GM12878 (cell line): ENCODE results near the gene INPP1. TPM values are rescaled to one million over a fixed set of nuclear protein-coding genes. Genes with fewer than 3 reads are reported as not detected.

Experiments
- ATAC-seq: fragments of 200-7000 bp; cut with Tn5 transposase; 3 replicates; pipeline ENCODE4 v1.9.1; 2020; ENCODE audit warnings: mild to moderate bottlenecking, moderate library complexity
- BruUV-seq: library from RNA; stranded (reverse); fragments of 400-500 nt; replicated peaks from 2 replicates; lab custom pipeline; 2021; lab: Mats Ljungman, UMichigan
- CTCF ChIA-PET: fragments of 300-600 bp; sonication (Branson Sonifier 250); formaldehyde crosslinking; extraction: SDS; loops from one replicate; lab custom pipeline; 2021; ENCODE audit warnings: inconsistent platforms; lab: Yijun Ruan, JAX
- POLR2A ChIA-PET: fragments of 350-600 bp; formaldehyde crosslinking; extraction: SDS; loops from one replicate; lab custom pipeline; 2021; ENCODE audit warnings: inconsistent platforms; lab: Charles Lee
- RAD21 ChIA-PET: fragments of 300-600 bp; sonication (Branson Sonifier 250); formaldehyde crosslinking; loops from one replicate; lab custom pipeline; 2023; ENCODE audit warnings: antibody characterized with exemption; ENCODE audit not compliant: unreplicated experiment; lab: Charles Lee
- SMC1A ChIA-PET: fragments of 300-600 bp; sonication (Branson Sonifier 250); formaldehyde crosslinking; loops from one replicate; lab custom pipeline; 2023; ENCODE audit not compliant: unreplicated experiment, uncharacterized antibody; lab: Charles Lee
- DNase-seq: peaks from one replicate; pipeline ENCODE4 v3.0.0-alpha.2; 2011; ENCODE audit warnings: low read depth, low spot score
- FAIRE-seq: peaks from 3 replicates; lab custom pipeline; 2011; peaks lifted over from hg19 to GRCh38; lab: Jason Lieb, UNC
- H2AFZ ChIP-seq: 2 replicates; pipeline ENCODE4 v1.6.0; 2011; ENCODE audit warnings: low read depth, low read length, control low read depth; ENCODE audit not compliant: control insufficient read depth
- H3K27ac ChIP-seq: 2 replicates; pipeline ENCODE4 v1.5.1; 2011; ENCODE audit warnings: control low read depth; ENCODE audit not compliant: control insufficient read depth, insufficient read depth
- H3K27me3 ChIP-seq, 2 experiments: replicated peaks in 1 of 2; 2 replicates each; pipeline versions ENCODE4 v1.6.0 to v1.6.1; 2011; ENCODE audit warnings: low read length in 1 of 2; ENCODE audit not compliant: control insufficient read depth in 2 of 2, insufficient read depth in 2 of 2
- H3K36me3 ChIP-seq, 2 experiments: 2 replicates each; pipeline ENCODE4 v1.5.1; 2011; ENCODE audit warnings: low read length in 1 of 2; ENCODE audit not compliant: control insufficient read depth in 2 of 2, insufficient read depth in 2 of 2
- H3K4me1 ChIP-seq: 2 replicates; pipeline ENCODE4 v1.6.1; 2011; ENCODE audit warnings: mild to moderate bottlenecking, low read length, moderate library complexity, mixed read lengths; ENCODE audit not compliant: control insufficient read depth, insufficient read depth
- H3K4me2 ChIP-seq: 2 replicates; pipeline ENCODE4 v1.6.0; 2011; ENCODE audit warnings: control low read depth; ENCODE audit not compliant: control insufficient read depth, insufficient read depth
- H3K4me3 ChIP-seq: fragments of 200-600 bp; sonication (generic); 2 replicates; pipeline ENCODE4 v1.5.1; 2016
- H3K79me2 ChIP-seq: 2 replicates; pipeline ENCODE4 v1.6.0; 2011; ENCODE audit warnings: low read length; ENCODE audit not compliant: control insufficient read depth, insufficient read depth
- H3K9ac ChIP-seq: 2 replicates; pipeline ENCODE4 v1.8.0; 2011; ENCODE audit warnings: low read length, control low read depth, mixed read lengths; ENCODE audit not compliant: control insufficient read depth, insufficient read depth
- H3K9me3 ChIP-seq: replicated peaks from 3 replicates; pipeline ENCODE4 v1.5.1; 2011; ENCODE audit warnings: mild to moderate bottlenecking, low read length; ENCODE audit not compliant: control insufficient read depth, insufficient read depth
- H4K20me1 ChIP-seq: 2 replicates; pipeline ENCODE4 v1.6.0; 2011; ENCODE audit not compliant: control insufficient read depth, insufficient read depth
- ATF2 ChIP-seq: IDR thresholded peaks from 2 replicates; pipeline ENCODE4 v1.6.1; 2012; ENCODE audit warnings: low read length, inconsistent platforms
- CREB1 ChIP-seq: IDR thresholded peaks from 2 replicates; pipeline ENCODE4 v1.6.1; 2012; ENCODE audit warnings: low read depth, mild to moderate bottlenecking, inconsistent platforms
- CREM ChIP-seq: IDR thresholded peaks from 2 replicates; pipeline ENCODE4 v1.6.1; 2014; ENCODE audit warnings: antibody characterized with exemption, low read depth
- EED ChIP-seq: sonication (generic); IDR thresholded peaks from 2 replicates; pipeline ENCODE4 v1.6.1; 2016; ENCODE audit warnings: antibody characterized with exemption, low read depth
- ETV6 ChIP-seq, 2 experiments: fragments of 450-650 bp in 1 of 2; IDR thresholded peaks in 1 of 2; conservative IDR thresholded peaks in 1 of 2; 2 replicates each; pipeline ENCODE4 v1.6.1; 2014; ENCODE audit warnings: antibody characterized with exemption in 1 of 2, borderline replicate concordance in 1 of 2, low read depth in 1 of 2, mild to moderate bottlenecking in 1 of 2, moderate library complexity in 1 of 2
- FOXM1 ChIP-seq: IDR thresholded peaks from 2 replicates; pipeline ENCODE4 v1.6.1; 2012; ENCODE audit warnings: low read depth, mild to moderate bottlenecking, inconsistent platforms, low read length, moderate library complexity
- HDAC6 ChIP-seq: fragments of 200-600 bp; sonication (generic); IDR thresholded peaks from one replicate; pipeline ENCODE4 v1.8.0; 2017; ENCODE audit warnings: antibody characterized with exemption; ENCODE audit not compliant: unreplicated experiment
- JUNB ChIP-seq: IDR thresholded peaks from 2 replicates; pipeline ENCODE4 v1.6.1; 2016; ENCODE audit warnings: antibody characterized with exemption, mild to moderate bottlenecking
- JUND ChIP-seq: IDR thresholded peaks from 2 replicates; pipeline ENCODE4 v1.6.1; 2012; ENCODE audit warnings: low read depth, mild to moderate bottlenecking, low read length, improper control_type of control experiment, moderate library complexity
- MTA3 ChIP-seq: IDR thresholded peaks from 2 replicates; pipeline ENCODE4 v1.6.1; 2012; ENCODE audit warnings: low read length, inconsistent platforms, borderline replicate concordance
- NFIC ChIP-seq: IDR thresholded peaks from 2 replicates; pipeline ENCODE4 v1.6.1; 2012; ENCODE audit warnings: low read depth, mild to moderate bottlenecking, inconsistent platforms, low read length, moderate library complexity
- RUNX3 ChIP-seq: IDR thresholded peaks from 2 replicates; pipeline ENCODE4 v1.6.1; 2012; ENCODE audit warnings: low read length, inconsistent platforms
- TBL1XR1 ChIP-seq: IDR thresholded peaks from 2 replicates; pipeline ENCODE4 v1.6.1; 2012; ENCODE audit warnings: low read depth, low read length, improper control_type of control experiment
- ZBED1 ChIP-seq: IDR thresholded peaks from 2 replicates; pipeline ENCODE4 v1.6.1; 2016; ENCODE audit warnings: borderline replicate concordance
- ZNF687 ChIP-seq: fragments of 450-650 bp; IDR thresholded peaks from 2 replicates; pipeline ENCODE4 v1.6.1; 2017; ENCODE audit warnings: mild to moderate bottlenecking, moderate library complexity
- WGBS: methylation state at CpG from one replicate; pipeline ENCODE4 v1.1.6; 2016; ENCODE audit warnings: low lambda C conversion rate; ENCODE audit not compliant: insufficient replicate concordance, insufficient coverage; ENCODE audit errors: missing lambda C conversion rate; 5-methylcytosine and 5-hydroxymethylcytosine counted together
- in situ Hi-C: fragments of 300-500 bp; cut with MboI; formaldehyde crosslinking; loops from 9 replicates; pipeline ENCODE4 v1.14.3; 2018; ENCODE audit warnings: mixed read lengths
- intact Hi-C: fragments of 100-400 bp; cut with micrococcal nuclease; formaldehyde crosslinking; loops from one replicate; pipeline ENCODE4 v1.14.2; 2022; ENCODE audit not compliant: unreplicated experiment
- polyA plus RNA-seq, 11 experiments: library from polyadenylated mRNA; depleted of rRNA in 4 of 11; unstranded in 6 of 11; stranded (reverse) in 5 of 11; fragments of >200 nt; fragmentation: Nextera tagmentation in 4 of 11; fragmentation: Illumina TruSeq in 1 of 11; extraction: Ambion mirVana in 4 of 11; extraction: Trizol in 1 of 11; gene quantifications; 1 replicate in 1 of 11; 2 replicates in 10 of 11; pipeline versions ENCODE4 v1.2.1 to v1.2.3, GENCODE V29; 2011 to 2016; ENCODE audit warnings: inconsistent platforms in 2 of 11, missing spikeins in 2 of 11, low read depth in 1 of 11
- total RNA-seq, 4 experiments: library from RNA; depleted of rRNA in 3 of 4; stranded (reverse); fragments of >200 nt in 3 of 4; fragmentation: Illumina TruSeq in 1 of 4; extraction: Trizol in 1 of 4; gene quantifications; 2 replicates each; pipeline versions ENCODE4 v1.2.1 to v1.2.3, GENCODE V29; 2013 to 2021
- TF ChIP-seq, protein P1 (sequence below), 3 experiments: IDR thresholded peaks in 2 of 3; conservative IDR thresholded peaks in 1 of 3; 2 replicates each; pipeline ENCODE4 v1.5.1; 2011; ENCODE audit warnings: low read depth in 3 of 3, low read length in 3 of 3, mild to moderate bottlenecking in 3 of 3, control low read depth in 2 of 3, moderate library complexity in 2 of 3, inconsistent platforms in 1 of 3, mixed read lengths in 1 of 3; ENCODE audit not compliant: control insufficient read depth in 2 of 3, insufficient read depth in 1 of 3; ENCODE audit errors: extremely low read depth in 1 of 3

INPP1 gene
- total and polyA plus RNA-seq, 10 of the 15 experiments (the other 5 are each of a cell fraction or from before 2014, with no cell fraction given), result 3.3 to 17.9 (median 11.1) TPM

DNA sequence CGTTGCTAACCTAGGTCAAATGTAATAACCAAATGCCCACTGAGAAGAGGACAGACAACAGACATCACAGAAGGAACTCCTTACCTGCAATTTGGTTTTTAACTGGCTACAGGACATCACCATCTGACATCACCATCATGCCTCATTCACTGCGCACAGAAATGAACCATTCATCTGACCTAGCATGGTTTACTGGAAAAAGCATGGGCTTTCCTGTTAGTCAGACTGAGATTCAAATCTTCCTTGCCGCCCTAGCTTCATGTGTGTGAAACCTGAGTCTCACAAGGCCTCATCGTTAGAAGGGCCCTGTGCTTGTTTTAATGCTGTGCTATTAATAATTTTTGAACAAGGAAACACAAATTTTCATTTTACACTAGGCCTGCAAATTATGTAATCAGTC lies 22.7 kb upstream of the INPP1 start:
- in situ Hi-C loops, result no loop called here
- POLR2A ChIA-PET, result interaction anchor here (2.1 to 4.7 kb wide), 3 partner anchors 10 to 40 kb away, joined by 4 to 19 read pairs (median 15); no protein-coding TSS in a partner anchor
- intact Hi-C loops, result no loop called here
- TF ChIP-seq ZNF687, result no peak
- TF ChIP-seq ZBED1, result 0 out of 2 replicates have a peak, but pooled peaks have one; percentile 39
- no peak for TF ChIP-seq HDAC6
- TF ChIP-seq MTA3, result 0 out of 2 replicates have a peak, but pooled peaks have one; percentile 35
- no peak for TF ChIP-seq JUND
- TF ChIP-seq, protein P1, sequence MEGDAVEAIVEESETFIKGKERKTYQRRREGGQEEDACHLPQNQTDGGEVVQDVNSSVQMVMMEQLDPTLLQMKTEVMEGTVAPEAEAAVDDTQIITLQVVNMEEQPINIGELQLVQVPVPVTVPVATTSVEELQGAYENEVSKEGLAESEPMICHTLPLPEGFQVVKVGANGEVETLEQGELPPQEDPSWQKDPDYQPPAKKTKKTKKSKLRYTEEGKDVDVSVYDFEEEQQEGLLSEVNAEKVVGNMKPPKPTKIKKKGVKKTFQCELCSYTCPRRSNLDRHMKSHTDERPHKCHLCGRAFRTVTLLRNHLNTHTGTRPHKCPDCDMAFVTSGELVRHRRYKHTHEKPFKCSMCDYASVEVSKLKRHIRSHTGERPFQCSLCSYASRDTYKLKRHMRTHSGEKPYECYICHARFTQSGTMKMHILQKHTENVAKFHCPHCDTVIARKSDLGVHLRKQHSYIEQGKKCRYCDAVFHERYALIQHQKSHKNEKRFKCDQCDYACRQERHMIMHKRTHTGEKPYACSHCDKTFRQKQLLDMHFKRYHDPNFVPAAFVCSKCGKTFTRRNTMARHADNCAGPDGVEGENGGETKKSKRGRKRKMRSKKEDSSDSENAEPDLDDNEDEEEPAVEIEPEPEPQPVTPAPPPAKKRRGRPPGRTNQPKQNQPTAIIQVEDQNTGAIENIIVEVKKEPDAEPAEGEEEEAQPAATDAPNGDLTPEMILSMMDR (IDR thresholded peaks at IDR 0.05 in 2 of 3, conservative IDR thresholded peaks at IDR 0.05 in 1 of 3; ENCODE audit: control insufficient read depth in 2 of 3, extremely low read depth in 1 of 3, insufficient read depth in 1 of 3, low read depth in 3 of 3, low read length in 3 of 3), result no peak
- peak; percentile 60; the same call in 1 of the 2 replicates for TF ChIP-seq NFIC
- peak; percentile 59 for TF ChIP-seq JUNB
- TF ChIP-seq ATF2, result 0 out of 2 replicates have a peak, but pooled peaks have one; percentile 7
- peak; percentile 50; the same call in 1 of the 2 replicates for TF ChIP-seq CREM
- TF ChIP-seq CREB1, result peak; percentile 88
- TF ChIP-seq TBL1XR1, result no peak
- TF ChIP-seq EED, result peak; percentile 49; the same call in 1 of the 2 replicates
- 0 out of 2 replicates have a peak, but pooled peaks have one; percentile 45 for TF ChIP-seq FOXM1
- no peak; a peak in 1 of 4 replicates for TF ChIP-seq ETV6 (conservative IDR thresholded peaks at IDR 0.05 in 1 of 2, IDR thresholded peaks at IDR 0.05 in 1 of 2; ENCODE audit: borderline replicate concordance in 1 of 2, low read depth in 1 of 2)
- TF ChIP-seq RUNX3, result peak; percentile 36; the same call in 1 of the 2 replicates
- H3K4me3 ChIP-seq, result peak overlapping the region; percentile 77; the same call in 1 of the 2 replicates
- H2AFZ ChIP-seq, result peak overlapping the region; percentile 89
- H3K79me2 ChIP-seq, result peaks cover 20% of the 10 kb centered on the region
- no TSS peak for BruUV-seq
- DNase-seq, result no peak
- H3K9ac ChIP-seq, result 0 out of 2 replicates have a peak overlapping the region, but pooled peaks have one; percentile 7
- H3K4me2 ChIP-seq, result peak overlapping the region; percentile 85
- no peak for FAIRE-seq
- RAD21 ChIA-PET, result interaction anchor here (1.0 to 1.6 kb wide), 2 partner anchors 18 to 24 kb away, joined by 3 to 6 read pairs; no protein-coding TSS in a partner anchor
- no peaks in the 10 kb centered on the region for H3K27me3 ChIP-seq
- no peaks in the 10 kb centered on the region for H3K36me3 ChIP-seq
- H3K27ac ChIP-seq, result peak overlapping the region; percentile 76; the same call in 1 of the 2 replicates
- H3K9me3 ChIP-seq, result no peaks in the 10 kb centered on the region
- 1% methylated on average over 4 of the region's 4 CpGs for WGBS
- H4K20me1 ChIP-seq, result no peaks in the 10 kb centered on the region
- no peak for ATAC-seq
- SMC1A ChIA-PET, result interaction anchor here (0.7 to 2.7 kb wide), 3 partner anchors 21 to 40 kb away, joined by 3 to 15 read pairs (median 3); partner anchors contain the start of gene INPP1
- peaks cover 6% of the 10 kb centered on the region for H3K4me1 ChIP-seq
- CTCF ChIA-PET, result interaction anchor here (0.9 to 2.1 kb wide), 5 partner anchors 18 to 227 kb away, joined by 3 to 11 read pairs (median 3); no protein-coding TSS in a partner anchor
